Measurements from ENCODE around the gene LZTS2.

LZTS2 gene

GRCh38 chr10:101014230-101014884, 14.7 kb downstream of the LZTS2 start:
- DNase-seq (ENCODE audit: low read depth): peak; percentile 61

- no peak for DNase-seq (ENCODE audit: low read depth)
Observed at GRCh38 chr10:101014966-101015581, 15.5 kb downstream of the LZTS2 start.

- DNase-seq (ENCODE audit: low read depth): no peak
Observed at GRCh38 chr10:101015582-101015973, 16.0 kb downstream of the LZTS2 start.

- DNase-seq (ENCODE audit: low read depth): no peak
Observed at GRCh38 chr10:101016814-101017213, 17.2 kb downstream of the LZTS2 start.

GRCh38 chr10:101018118-101018599, 18.6 kb downstream of the LZTS2 start:
- DNase-seq (ENCODE audit: low read depth): no peak

GRCh38 chr10:101018600-101019439, 19.2 kb downstream of the LZTS2 start:
- DNase-seq (ENCODE audit: low read depth): peak; percentile 59

GRCh38 chr10:101019440-101019703, 19.8 kb downstream of the LZTS2 start:
- no peak for DNase-seq (ENCODE audit: low read depth)

- no peak for DNase-seq (ENCODE audit: low read depth)
Observed at GRCh38 chr10:101020427-101021075, 20.9 kb downstream of the LZTS2 start.

GRCh38 chr10:101021239-101021638, 21.6 kb downstream of the LZTS2 start:
- DNase-seq (ENCODE audit: low read depth): no peak

- DNase-seq (ENCODE audit: low read depth): no peak
Observed at GRCh38 chr10:101021692-101022251, 22.2 kb downstream of the LZTS2 start.

- DNase-seq (ENCODE audit: low read depth): no peak
Observed at GRCh38 chr10:101022967-101023705, 23.5 kb downstream of the LZTS2 start.

GRCh38 chr10:101027106-101027720, 27.6 kb downstream of the LZTS2 start:
- DNase-seq (ENCODE audit: low read depth): no peak

GRCh38 chr10:101028446-101029337, 29.1 kb downstream of the LZTS2 start:
- no peak for DNase-seq (ENCODE audit: low read depth)

GRCh38 chr10:101029520-101030295, 30.1 kb downstream of the LZTS2 start:
- no peak for DNase-seq (ENCODE audit: low read depth)

GRCh38 chr10:101030496-101031127, 31.0 kb downstream of the LZTS2 start:
- DNase-seq (ENCODE audit: low read depth): no peak

- DNase-seq (ENCODE audit: low read depth): peak; percentile 94
Observed at GRCh38 chr10:101031128-101031795, 31.7 kb downstream of the LZTS2 start, which contains the start of the genes PDZD7 and SFXN3. TSS of gene PDZD7 (minus strand) at chr10:101031129. CDS start at chr10:101030219, 910 bp downstream. TSS of gene SFXN3 (plus strand) at chr10:101031234. CDS start at chr10:101034695, 3,461 bp downstream.

- peak; percentile 68 for DNase-seq (ENCODE audit: low read depth)
Observed at GRCh38 chr10:101031796-101032636, 32.4 kb downstream of the LZTS2 start.

All from activated T-helper 9 cell treated with anti-CD3 and anti-CD28 coated beads, Interleukin-2, amount 50 U/mL, for 16 hours (primary cell).